ENCODE measurements around the gene BTBD10. TPM values are rescaled to one million over a fixed set of nuclear protein-coding genes. Genes with fewer than 3 reads are reported as not detected.

The BTBD10 gene
- total and polyA plus RNA-seq, 2 of the 13 experiments (the other 11 are each of a cell fraction or from before 2014, with no cell fraction given), result 9.8 to 26.6 TPM

DNA sequence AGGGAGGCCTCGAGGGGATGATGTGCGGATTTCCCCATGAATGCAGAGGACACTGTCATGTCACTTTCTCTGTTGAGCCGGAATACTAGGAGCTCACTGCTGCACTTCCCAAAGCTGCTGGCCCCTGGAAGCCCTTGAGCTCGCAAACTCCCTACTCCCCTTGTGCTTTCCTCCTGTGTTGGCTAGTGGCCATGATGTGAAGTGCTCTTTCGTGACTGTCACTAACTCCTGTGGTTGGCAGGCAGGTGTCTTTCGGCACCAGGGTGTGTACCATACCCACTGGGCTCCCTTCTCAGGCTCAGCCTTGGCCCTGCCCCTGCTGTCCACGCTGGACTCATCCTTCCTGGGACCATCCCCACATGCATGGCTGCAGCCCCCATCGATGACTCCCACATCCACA lies 86.2 kb downstream of the BTBD10 start:
- CTCF ChIA-PET (ENCODE audit: low intra/inter-chr PET ratio, low total read pairs), result no interaction called here
- no TSS peak for BruUV-seq (replicated peaks)
- TF ChIP-seq, protein P1, sequence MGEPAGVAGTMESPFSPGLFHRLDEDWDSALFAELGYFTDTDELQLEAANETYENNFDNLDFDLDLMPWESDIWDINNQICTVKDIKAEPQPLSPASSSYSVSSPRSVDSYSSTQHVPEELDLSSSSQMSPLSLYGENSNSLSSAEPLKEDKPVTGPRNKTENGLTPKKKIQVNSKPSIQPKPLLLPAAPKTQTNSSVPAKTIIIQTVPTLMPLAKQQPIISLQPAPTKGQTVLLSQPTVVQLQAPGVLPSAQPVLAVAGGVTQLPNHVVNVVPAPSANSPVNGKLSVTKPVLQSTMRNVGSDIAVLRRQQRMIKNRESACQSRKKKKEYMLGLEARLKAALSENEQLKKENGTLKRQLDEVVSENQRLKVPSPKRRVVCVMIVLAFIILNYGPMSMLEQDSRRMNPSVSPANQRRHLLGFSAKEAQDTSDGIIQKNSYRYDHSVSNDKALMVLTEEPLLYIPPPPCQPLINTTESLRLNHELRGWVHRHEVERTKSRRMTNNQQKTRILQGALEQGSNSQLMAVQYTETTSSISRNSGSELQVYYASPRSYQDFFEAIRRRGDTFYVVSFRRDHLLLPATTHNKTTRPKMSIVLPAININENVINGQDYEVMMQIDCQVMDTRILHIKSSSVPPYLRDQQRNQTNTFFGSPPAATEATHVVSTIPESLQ (CRISPR knock-in tag; conservative IDR thresholded peaks at IDR 0.05), result no peak
- TF ChIP-seq KAT2B (IDR thresholded peaks at IDR 0.05; ENCODE audit: borderline replicate concordance, low read depth, low read length), result no peak
- no peak for TF ChIP-seq ZSCAN9 (CRISPR knock-in tag; IDR thresholded peaks at IDR 0.05; ENCODE audit: borderline replicate concordance)
- H3K9me3 ChIP-seq (ENCODE audit: low read length), result no peaks in the 10 kb centered on the region
- POLR2A ChIA-PET, result no interaction called here
- no peaks in the 10 kb centered on the region for H3K27me3 ChIP-seq (ENCODE audit: control insufficient read depth in 1 of 2, insufficient read depth in 2 of 2, low read length in 2 of 2)
- H2AFZ ChIP-seq (ENCODE audit: low read length), result no peak overlapping the region
- no peaks in the 10 kb centered on the region; a peak in 1 of 5 replicates for H3K36me3 ChIP-seq (replicated peaks in 1 of 2; ENCODE audit: control insufficient read depth in 1 of 2, insufficient read depth in 2 of 2, low read length in 2 of 2)
- H3K4me2 ChIP-seq (ENCODE audit: low read depth, low read length), result no peak overlapping the region
- no peak overlapping the region for H3K9ac ChIP-seq (ENCODE audit: insufficient read depth, low read depth, low read length)
- FAIRE-seq, result no peak
- no peak for ATAC-seq
- no peaks in the 10 kb centered on the region for H4K20me1 ChIP-seq (ENCODE audit: insufficient read depth, low read length)
- WGBS (ENCODE audit: low lambda C conversion rate), result 89% methylated on average over 8 of the region's 8 CpGs
- no peaks in the 10 kb centered on the region for H3K79me2 ChIP-seq (ENCODE audit: insufficient read depth, low read length)
- no peak overlapping the region for H3K27ac ChIP-seq (ENCODE audit: extremely low read length, insufficient read depth, low read length)
- intact Hi-C loops (cut with micrococcal nuclease; ENCODE audit: unreplicated experiment) (no loop called here), in situ Hi-C loops (cut with HindIII; ENCODE audit: extremely low pct_ligation_motif_present, low pct_unique_long_range_greater_than_20kb) (no loop called here)
- no peak for DNase-seq (ENCODE audit: low spot score)
- no peaks in the 10 kb centered on the region for H3K4me1 ChIP-seq (ENCODE audit: insufficient read depth, low read length)
- no peak overlapping the region for H3K4me3 ChIP-seq (replicated peaks in 1 of 3; ENCODE audit: insufficient read depth in 1 of 3, low read depth in 2 of 3, low read length in 3 of 3)

DNA sequence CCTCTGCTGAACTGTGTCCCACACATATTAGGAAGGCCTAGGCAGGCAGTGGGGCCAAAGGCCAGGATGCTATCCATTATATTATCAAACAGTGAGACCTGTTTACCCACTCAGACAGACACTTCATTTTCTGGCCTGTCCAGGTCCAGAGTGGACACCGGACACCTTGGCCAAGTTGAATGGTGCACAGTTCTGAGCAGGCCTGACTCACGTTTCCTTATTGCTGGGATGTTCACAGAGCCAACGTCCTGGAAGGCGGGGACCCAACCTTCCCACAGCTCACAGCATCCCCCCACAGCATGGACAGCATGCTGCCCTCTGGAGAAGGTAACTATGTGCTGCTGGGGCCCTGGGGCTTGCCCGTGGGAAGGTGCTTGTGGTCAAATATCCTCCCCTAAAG lies 86.6 kb downstream of the BTBD10 start:
- 80% methylated on average over 5 of the region's 5 CpGs for WGBS (ENCODE audit: low lambda C conversion rate)
- H3K9ac ChIP-seq (ENCODE audit: insufficient read depth, low read depth, low read length), result no peak overlapping the region
- no peaks in the 10 kb centered on the region; a peak in 1 of 5 replicates for H3K36me3 ChIP-seq (replicated peaks in 1 of 2; ENCODE audit: control insufficient read depth in 1 of 2, insufficient read depth in 2 of 2, low read length in 2 of 2)
- no peak for DNase-seq (ENCODE audit: low spot score)
- no peaks in the 10 kb centered on the region for H4K20me1 ChIP-seq (ENCODE audit: insufficient read depth, low read length)
- H3K27ac ChIP-seq (ENCODE audit: extremely low read length, insufficient read depth, low read length), result no peak overlapping the region
- ATAC-seq, result peak; percentile 58
- no peak overlapping the region for H3K4me2 ChIP-seq (ENCODE audit: low read depth, low read length)
- CTCF ChIA-PET (ENCODE audit: low intra/inter-chr PET ratio, low total read pairs), result no interaction called here
- H3K79me2 ChIP-seq (ENCODE audit: insufficient read depth, low read length), result no peaks in the 10 kb centered on the region
- H3K4me3 ChIP-seq (replicated peaks in 1 of 3; ENCODE audit: insufficient read depth in 1 of 3, low read depth in 2 of 3, low read length in 3 of 3), result no peak overlapping the region
- H2AFZ ChIP-seq (ENCODE audit: low read length), result no peak overlapping the region
- intact Hi-C loops (cut with micrococcal nuclease; ENCODE audit: unreplicated experiment) (no loop called here), in situ Hi-C loops (cut with HindIII; ENCODE audit: extremely low pct_ligation_motif_present, low pct_unique_long_range_greater_than_20kb) (no loop called here)
- FAIRE-seq, result no peak
- no peaks in the 10 kb centered on the region for H3K4me1 ChIP-seq (ENCODE audit: insufficient read depth, low read length)
- TF ChIP-seq ZNF292 (CRISPR knock-in tag; IDR thresholded peaks at IDR 0.05; ENCODE audit: borderline replicate concordance, low read depth), result no peak
- no peak for TF ChIP-seq KMT2B (CRISPR knock-in tag; IDR thresholded peaks at IDR 0.05)
- TF ChIP-seq ZNF432 (CRISPR knock-in tag; IDR thresholded peaks at IDR 0.05; ENCODE audit: borderline replicate concordance), result no peak
- no peak for TF ChIP-seq ZBTB3 (CRISPR knock-in tag; IDR thresholded peaks at IDR 0.05; ENCODE audit: borderline replicate concordance, low read depth)
- no peak for TF ChIP-seq SMAD3 (CRISPR knock-in tag; IDR thresholded peaks at IDR 0.05)
- TF ChIP-seq ZNF780A (CRISPR knock-in tag; IDR thresholded peaks at IDR 0.05), result no peak
- TF ChIP-seq PLRG1 (conservative IDR thresholded peaks at IDR 0.05), result no peak
- TF ChIP-seq GTF2F1 (IDR thresholded peaks at IDR 0.05; ENCODE audit: low read length), result no peak
- TF ChIP-seq, protein P2, sequence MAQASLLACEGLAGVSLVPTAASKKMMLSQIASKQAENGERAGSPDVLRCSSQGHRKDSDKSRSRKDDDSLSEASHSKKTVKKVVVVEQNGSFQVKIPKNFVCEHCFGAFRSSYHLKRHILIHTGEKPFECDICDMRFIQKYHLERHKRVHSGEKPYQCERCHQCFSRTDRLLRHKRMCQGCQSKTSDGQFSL (CRISPR knock-in tag; IDR thresholded peaks at IDR 0.05), result no peak
- TF ChIP-seq ZNF605 (CRISPR knock-in tag; IDR thresholded peaks at IDR 0.05), result no peak
- TF ChIP-seq TBP (CRISPR knock-in tag; IDR thresholded peaks at IDR 0.05), result no peak
- TF ChIP-seq FOXK2 (IDR thresholded peaks at IDR 0.05), result no peak
- TF ChIP-seq, protein P3, sequence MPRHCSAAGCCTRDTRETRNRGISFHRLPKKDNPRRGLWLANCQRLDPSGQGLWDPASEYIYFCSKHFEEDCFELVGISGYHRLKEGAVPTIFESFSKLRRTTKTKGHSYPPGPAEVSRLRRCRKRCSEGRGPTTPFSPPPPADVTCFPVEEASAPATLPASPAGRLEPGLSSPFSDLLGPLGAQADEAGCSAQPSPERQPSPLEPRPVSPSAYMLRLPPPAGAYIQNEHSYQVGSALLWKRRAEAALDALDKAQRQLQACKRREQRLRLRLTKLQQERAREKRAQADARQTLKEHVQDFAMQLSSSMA (CRISPR knock-in tag; IDR thresholded peaks at IDR 0.05), result no peak
- TF ChIP-seq ZMYM2 (CRISPR knock-in tag; IDR thresholded peaks at IDR 0.05), result no peak
- no peak for TF ChIP-seq ISX (CRISPR knock-in tag; conservative IDR thresholded peaks at IDR 0.05)
- H3K27me3 ChIP-seq (ENCODE audit: control insufficient read depth in 1 of 2, insufficient read depth in 2 of 2, low read length in 2 of 2), result no peaks in the 10 kb centered on the region
- no peaks in the 10 kb centered on the region for H3K9me3 ChIP-seq (ENCODE audit: low read length)
- POLR2A ChIA-PET, result no interaction called here
- BruUV-seq (replicated peaks), result no TSS peak

Measured in HepG2 (cell line).